DMS153 treated with DMSO at 0.1 percent for 48 hours (cell line): ENCODE data around the gene SET.

ENCODE experiments used
- DNase-seq: peaks from one replicate; lab custom pipeline; 2025; ENCODE audit not compliant: unreplicated experiment; lab: John Stamatoyannopoulos, UW

Gene SET

GRCh38 chr9:128728298-128728697, 39.3 kb downstream of the SET start:
- DNase-seq: no peak

DNA sequence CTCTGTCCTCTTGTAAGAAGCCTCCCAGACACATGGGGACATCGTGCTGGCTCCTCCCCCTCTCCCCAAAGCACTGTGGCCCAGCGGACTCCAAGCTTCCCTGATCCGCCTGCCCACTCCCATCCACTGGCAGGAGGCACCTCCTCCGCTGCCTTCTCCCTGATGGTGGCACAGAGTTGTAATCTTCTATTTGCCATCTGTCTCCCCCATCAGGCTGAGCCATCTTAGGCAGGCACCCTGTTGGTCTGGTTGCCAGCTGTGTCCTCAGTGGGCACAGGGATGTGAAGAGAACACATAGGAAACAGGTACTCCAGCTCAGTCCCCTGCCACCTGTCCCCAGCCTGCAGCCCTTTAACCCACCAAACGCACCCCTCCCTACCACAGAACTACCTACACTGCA, 40.3 kb downstream of the SET start:
- no peak for DNase-seq

- no peak for DNase-seq
Observed at GRCh38 chr9:128729766-128730517, 40.9 kb downstream of the SET start.

DNA sequence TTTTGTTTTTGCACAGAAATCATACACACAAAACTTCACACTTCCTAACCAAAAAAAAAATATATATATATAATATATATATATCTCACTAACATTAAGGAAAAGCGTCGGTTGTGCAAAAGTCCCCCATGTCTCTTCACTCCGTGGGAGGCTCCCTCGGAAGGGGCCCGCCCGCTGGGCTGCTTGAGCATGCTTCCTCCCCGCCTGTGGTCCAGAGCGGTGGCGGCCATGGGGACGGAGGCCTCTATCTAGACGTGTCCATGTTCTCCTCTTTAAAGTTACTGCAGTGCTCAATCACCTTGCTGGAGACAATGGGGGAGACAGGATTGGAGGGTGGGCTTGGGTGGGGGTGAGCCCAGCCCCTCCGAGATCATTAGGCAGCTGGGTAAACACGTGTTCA, 42.1 kb downstream of the SET start:
- no peak for DNase-seq

GRCh38 chr9:128731691-128732090, 42.7 kb downstream of the SET start:
- DNase-seq: no peak

DNA sequence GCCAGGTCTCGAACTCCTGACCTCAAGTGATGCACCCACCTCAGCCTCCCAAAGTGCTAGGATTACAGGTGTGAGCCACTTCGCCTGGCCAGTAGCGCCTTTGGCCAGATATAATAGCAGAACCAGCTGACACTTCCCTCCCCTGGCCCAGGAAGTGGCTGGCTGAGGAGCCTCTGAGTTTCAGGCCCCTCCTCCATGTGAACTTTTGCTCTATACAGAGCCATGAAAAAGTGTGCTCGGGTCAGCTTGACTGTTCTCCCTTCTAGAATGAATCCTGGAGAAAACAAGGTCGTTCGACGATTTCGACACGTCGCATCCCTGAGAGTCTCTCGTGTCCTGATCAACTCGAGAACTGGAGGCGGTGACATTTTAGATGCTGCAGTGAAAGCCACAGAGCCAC, 43.6 kb downstream of the SET start:
- DNase-seq: no peak

- DNase-seq: peak; percentile 49
Observed at GRCh38 chr9:128733256-128733655, 44.2 kb downstream of the SET start.

DNA sequence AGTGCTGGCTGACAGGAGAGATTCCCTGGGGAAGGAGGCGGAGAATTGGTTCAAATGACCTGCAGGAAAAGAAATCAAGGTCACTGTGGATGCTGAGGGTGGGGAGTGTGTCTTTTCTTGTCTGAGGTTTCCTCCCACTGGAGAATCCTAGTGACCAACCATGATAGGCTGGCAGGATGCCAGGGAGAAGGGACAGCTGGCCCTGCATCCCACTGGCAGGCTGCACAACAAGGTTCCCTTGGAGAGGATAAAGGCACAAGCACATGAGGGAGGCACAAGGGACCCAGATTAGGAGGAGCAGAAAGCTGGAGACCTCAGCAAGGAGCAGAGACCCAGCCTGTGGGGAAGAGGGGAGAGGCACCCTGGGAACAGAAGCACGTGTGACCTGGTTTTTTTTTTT, 46.4 kb downstream of the SET start:
- no peak for DNase-seq

DNA sequence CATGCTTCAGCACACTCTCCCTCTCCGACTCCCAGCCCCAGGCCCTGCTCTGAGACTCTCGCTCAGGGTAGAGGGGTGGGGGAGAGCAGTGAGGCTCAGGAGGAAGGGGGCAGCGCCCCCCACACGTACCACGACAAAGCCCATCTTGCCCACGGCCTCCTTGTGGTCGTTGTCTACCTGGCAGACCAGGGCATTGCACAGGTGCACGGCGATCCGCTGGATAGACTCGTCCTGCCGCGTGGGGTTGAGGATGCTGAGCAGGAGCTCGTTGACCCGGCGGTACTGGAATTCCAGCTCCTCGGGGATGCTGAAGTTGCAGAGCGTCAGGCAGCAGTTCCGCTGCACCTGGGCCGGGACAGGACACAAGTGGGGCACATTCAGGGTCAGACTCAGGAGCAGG, 53.4 kb downstream of the SET start:
- DNase-seq: no peak

- no peak for DNase-seq
Observed at GRCh38 chr9:128743421-128743820, 54.4 kb downstream of the SET start.
